Measurements from ENCODE around the gene PRCP.

Gene PRCP

GRCh38 chr11:82778776-82779175 is 121.5 kb downstream of the PRCP start:
- Histone ChIP-seq H3K9me2 (replicated peaks; ENCODE audit: insufficient read depth, low read length) (no peaks in the 10 kb centered on the region), H3K36me3 (ENCODE audit: low read length) (no peaks in the 10 kb centered on the region), H3K4me3 (ENCODE audit: insufficient read depth, low read length, poor library complexity, severe bottlenecking) (no peak overlapping the region), H4K20me1 (ENCODE audit: low read depth, low read length) (no peaks in the 10 kb centered on the region), H3K4me2 (ENCODE audit: low read depth, low read length, poor library complexity, severe bottlenecking) (no peak overlapping the region), H3F3A (ENCODE audit: insufficient read depth) (no peaks in the 10 kb centered on the region), H3K27me3 (ENCODE audit: low read length) (no peaks in the 10 kb centered on the region), H3K27ac (ENCODE audit: low read depth, low read length) (no peak overlapping the region), H3K79me2 (ENCODE audit: insufficient read depth, low read length) (no peaks in the 10 kb centered on the region), H3K9me3 (ENCODE audit: insufficient read depth, low read length) (no peaks in the 10 kb centered on the region), H2AFZ (ENCODE audit: low read depth, low read length, severe bottlenecking) (no peak overlapping the region), H3K9ac (ENCODE audit: low read length) (no peak overlapping the region)
- no peak for TF ChIP-seq CTCF (IDR thresholded peaks at IDR 0.05; ENCODE audit: insufficient read depth, low read length, poor library complexity, severe bottlenecking)
- TF ChIP-seq EZH2phosphoT487 (conservative IDR thresholded peaks at IDR 0.05; ENCODE audit: low read length), result no peak

GRCh38 chr11:82776377-82776776 is 123.9 kb downstream of the PRCP start:
- no peaks in the 10 kb centered on the region for H3K79me2 ChIP-seq (ENCODE audit: insufficient read depth, low read length)
- no peaks in the 10 kb centered on the region for H3K27me3 ChIP-seq (ENCODE audit: low read length)
- no peaks in the 10 kb centered on the region for H4K20me1 ChIP-seq (ENCODE audit: low read depth, low read length)
- no peak overlapping the region for H2AFZ ChIP-seq (ENCODE audit: low read depth, low read length, severe bottlenecking)
- H3K9ac ChIP-seq (ENCODE audit: low read length), result no peak overlapping the region
- H3K9me3 ChIP-seq (ENCODE audit: insufficient read depth, low read length), result no peaks in the 10 kb centered on the region
- H3K27ac ChIP-seq (ENCODE audit: low read depth, low read length), result no peak overlapping the region
- H3K9me2 ChIP-seq (replicated peaks; ENCODE audit: insufficient read depth, low read length), result no peaks in the 10 kb centered on the region
- H3K4me2 ChIP-seq (ENCODE audit: low read depth, low read length, poor library complexity, severe bottlenecking), result no peak overlapping the region
- H3K4me3 ChIP-seq (ENCODE audit: insufficient read depth, low read length, poor library complexity, severe bottlenecking), result no peak overlapping the region
- H3F3A ChIP-seq (ENCODE audit: insufficient read depth), result no peaks in the 10 kb centered on the region
- TF ChIP-seq EZH2phosphoT487 (conservative IDR thresholded peaks at IDR 0.05; ENCODE audit: low read length) (no peak), CTCF (IDR thresholded peaks at IDR 0.05; ENCODE audit: insufficient read depth, low read length, poor library complexity, severe bottlenecking) (no peak)
- H3K36me3 ChIP-seq (ENCODE audit: low read length), result no peaks in the 10 kb centered on the region

GRCh38 chr11:82775736-82776346 is 124.4 kb downstream of the PRCP start:
- Histone ChIP-seq H3K27ac (ENCODE audit: low read depth, low read length) (no peak overlapping the region), H3K9me3 (ENCODE audit: insufficient read depth, low read length) (no peaks in the 10 kb centered on the region), H3K36me3 (ENCODE audit: low read length) (no peaks in the 10 kb centered on the region), H3K4me2 (ENCODE audit: low read depth, low read length, poor library complexity, severe bottlenecking) (no peak overlapping the region), H3K4me3 (ENCODE audit: insufficient read depth, low read length, poor library complexity, severe bottlenecking) (no peak overlapping the region), H3K9me2 (replicated peaks; ENCODE audit: insufficient read depth, low read length) (no peaks in the 10 kb centered on the region), H3K27me3 (ENCODE audit: low read length) (no peaks in the 10 kb centered on the region), H3K79me2 (ENCODE audit: insufficient read depth, low read length) (no peaks in the 10 kb centered on the region), H3K9ac (ENCODE audit: low read length) (no peak overlapping the region), H4K20me1 (ENCODE audit: low read depth, low read length) (no peaks in the 10 kb centered on the region), H3F3A (ENCODE audit: insufficient read depth) (no peaks in the 10 kb centered on the region), H2AFZ (ENCODE audit: low read depth, low read length, severe bottlenecking) (no peak overlapping the region)
- TF ChIP-seq EZH2phosphoT487 (conservative IDR thresholded peaks at IDR 0.05; ENCODE audit: low read length) (no peak), CTCF (IDR thresholded peaks at IDR 0.05; ENCODE audit: insufficient read depth, low read length, poor library complexity, severe bottlenecking) (peak; percentile 79)
